ENCODE data around the gene GCNA.

DNA sequence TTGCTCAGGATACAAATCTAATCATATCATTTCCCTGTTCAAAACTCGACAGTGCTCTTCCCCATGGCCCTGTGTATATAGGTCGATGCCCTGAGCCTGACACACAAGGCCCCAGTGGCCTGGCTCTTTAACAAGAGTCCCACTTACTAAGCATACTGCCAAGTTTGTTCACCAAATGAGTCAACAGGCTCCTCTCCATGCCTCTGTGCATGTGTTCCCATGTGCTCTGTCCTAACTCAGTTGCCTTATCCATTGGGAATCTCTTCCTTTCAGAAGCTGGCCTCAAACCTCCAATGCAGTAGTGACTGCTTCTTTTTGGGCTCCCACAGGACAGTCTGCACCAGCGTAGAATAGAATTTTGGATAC, 59.0 kb downstream of the GCNA start:
- no peak for TF ChIP-seq CTCF (IDR thresholded peaks at IDR 0.05)
- no peak for TF ChIP-seq POLR2A (IDR thresholded peaks at IDR 0.05)
